Measurements from ENCODE around the gene LPCAT1.

DNA sequence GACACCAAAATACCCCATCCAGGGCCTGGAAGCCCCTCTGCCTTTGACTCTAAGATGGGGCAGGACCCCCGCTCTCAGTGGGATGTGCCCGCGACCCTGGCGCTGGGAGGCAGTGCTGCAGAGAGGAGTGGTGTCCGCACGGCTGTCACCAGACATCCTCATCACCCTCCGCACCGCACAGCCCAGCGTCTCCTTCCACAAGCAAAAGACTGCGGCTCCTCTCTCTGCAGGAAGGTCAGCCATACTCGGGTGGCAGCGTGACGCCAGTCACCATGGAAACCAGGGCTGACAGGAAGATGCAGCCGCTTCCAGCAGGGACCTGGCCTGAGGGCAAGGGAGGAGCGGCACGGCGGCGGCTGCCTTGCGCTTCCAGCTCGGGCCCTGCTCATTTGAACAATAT, 61.4 kb downstream of the LPCAT1 start:
- TF ChIP-seq EZH2 (conservative IDR thresholded peaks at IDR 0.05; ENCODE audit: low read depth, low read length) (no peak), ZNF788 (CRISPR knock-in tag; IDR thresholded peaks at IDR 0.05; ENCODE audit: borderline replicate concordance) (no peak), ZFP62 (CRISPR knock-in tag; IDR thresholded peaks at IDR 0.05) (no peak), MYC (CRISPR knock-in tag; IDR thresholded peaks at IDR 0.05; ENCODE audit: borderline replicate concordance) (no peak), STAG1 (CRISPR knock-in tag; IDR thresholded peaks at IDR 0.05) (no peak), BHLHE40 (IDR thresholded peaks at IDR 0.05; ENCODE audit: low read length) (no peak), JUN (CRISPR knock-in tag; IDR thresholded peaks at IDR 0.05) (no peak), NR3C1 (CRISPR knock-in tag; IDR thresholded peaks at IDR 0.05) (no peak)
- TF ChIP-seq, protein P1, sequence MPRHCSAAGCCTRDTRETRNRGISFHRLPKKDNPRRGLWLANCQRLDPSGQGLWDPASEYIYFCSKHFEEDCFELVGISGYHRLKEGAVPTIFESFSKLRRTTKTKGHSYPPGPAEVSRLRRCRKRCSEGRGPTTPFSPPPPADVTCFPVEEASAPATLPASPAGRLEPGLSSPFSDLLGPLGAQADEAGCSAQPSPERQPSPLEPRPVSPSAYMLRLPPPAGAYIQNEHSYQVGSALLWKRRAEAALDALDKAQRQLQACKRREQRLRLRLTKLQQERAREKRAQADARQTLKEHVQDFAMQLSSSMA (CRISPR knock-in tag; IDR thresholded peaks at IDR 0.05) = no peak
- TF ChIP-seq, protein P2, sequence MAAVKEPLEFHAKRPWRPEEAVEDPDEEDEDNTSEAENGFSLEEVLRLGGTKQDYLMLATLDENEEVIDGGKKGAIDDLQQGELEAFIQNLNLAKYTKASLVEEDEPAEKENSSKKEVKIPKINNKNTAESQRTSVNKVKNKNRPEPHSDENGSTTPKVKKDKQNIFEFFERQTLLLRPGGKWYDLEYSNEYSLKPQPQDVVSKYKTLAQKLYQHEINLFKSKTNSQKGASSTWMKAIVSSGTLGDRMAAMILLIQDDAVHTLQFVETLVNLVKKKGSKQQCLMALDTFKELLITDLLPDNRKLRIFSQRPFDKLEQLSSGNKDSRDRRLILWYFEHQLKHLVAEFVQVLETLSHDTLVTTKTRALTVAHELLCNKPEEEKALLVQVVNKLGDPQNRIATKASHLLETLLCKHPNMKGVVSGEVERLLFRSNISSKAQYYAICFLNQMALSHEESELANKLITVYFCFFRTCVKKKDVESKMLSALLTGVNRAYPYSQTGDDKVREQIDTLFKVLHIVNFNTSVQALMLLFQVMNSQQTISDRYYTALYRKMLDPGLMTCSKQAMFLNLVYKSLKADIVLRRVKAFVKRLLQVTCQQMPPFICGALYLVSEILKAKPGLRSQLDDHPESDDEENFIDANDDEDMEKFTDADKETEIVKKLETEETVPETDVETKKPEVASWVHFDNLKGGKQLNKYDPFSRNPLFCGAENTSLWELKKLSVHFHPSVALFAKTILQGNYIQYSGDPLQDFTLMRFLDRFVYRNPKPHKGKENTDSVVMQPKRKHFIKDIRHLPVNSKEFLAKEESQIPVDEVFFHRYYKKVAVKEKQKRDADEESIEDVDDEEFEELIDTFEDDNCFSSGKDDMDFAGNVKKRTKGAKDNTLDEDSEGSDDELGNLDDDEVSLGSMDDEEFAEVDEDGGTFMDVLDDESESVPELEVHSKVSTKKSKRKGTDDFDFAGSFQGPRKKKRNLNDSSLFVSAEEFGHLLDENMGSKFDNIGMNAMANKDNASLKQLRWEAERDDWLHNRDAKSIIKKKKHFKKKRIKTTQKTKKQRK (IDR thresholded peaks at IDR 0.05; ENCODE audit: low read length) = no peak

Data from HepG2 (cell line).